IPS-18a (cell line): ENCODE results near the gene FASTK.

ENCODE experiments used
- H3K27ac ChIP-seq: one replicate; pipeline ENCODE4 v1.5.1; 2013; ENCODE audit warnings: low read length
- H3K27me3 ChIP-seq: one replicate; pipeline ENCODE4 v1.6.1; 2013; ENCODE audit warnings: mild to moderate bottlenecking, low read length; ENCODE audit not compliant: control insufficient read depth, insufficient read depth
- H3K36me3 ChIP-seq: one replicate; pipeline ENCODE4 v1.6.1; 2013; ENCODE audit warnings: low read depth, low read length; ENCODE audit not compliant: control insufficient read depth
- H3K4me1 ChIP-seq: one replicate; pipeline ENCODE4 v1.6.1; 2013; ENCODE audit warnings: low read depth, low read length; ENCODE audit not compliant: control insufficient read depth
- H3K4me3 ChIP-seq: one replicate; pipeline ENCODE4 v1.5.1; 2013; ENCODE audit warnings: low read length
- H3K9ac ChIP-seq: one replicate; pipeline ENCODE4 v1.6.1; 2013; ENCODE audit warnings: mild to moderate bottlenecking, low read length, moderate library complexity
- H3K9me3 ChIP-seq: one replicate; pipeline ENCODE4 v1.6.1; 2013; ENCODE audit warnings: low read depth, low read length; ENCODE audit not compliant: control insufficient read depth

Gene FASTK

GRCh38 chr7:151123822-151124464 is 43.3 kb upstream of the FASTK start:
- Histone ChIP-seq H3K27me3 (peaks cover 20% of the 10 kb centered on the region), H3K9ac (no peak overlapping the region), H3K9me3 (no peaks in the 10 kb centered on the region), H3K27ac (no peak overlapping the region), H3K36me3 (peaks cover 7% of the 10 kb centered on the region), H3K4me3 (no peak overlapping the region), H3K4me1 (peaks cover 7% of the 10 kb centered on the region)

DNA sequence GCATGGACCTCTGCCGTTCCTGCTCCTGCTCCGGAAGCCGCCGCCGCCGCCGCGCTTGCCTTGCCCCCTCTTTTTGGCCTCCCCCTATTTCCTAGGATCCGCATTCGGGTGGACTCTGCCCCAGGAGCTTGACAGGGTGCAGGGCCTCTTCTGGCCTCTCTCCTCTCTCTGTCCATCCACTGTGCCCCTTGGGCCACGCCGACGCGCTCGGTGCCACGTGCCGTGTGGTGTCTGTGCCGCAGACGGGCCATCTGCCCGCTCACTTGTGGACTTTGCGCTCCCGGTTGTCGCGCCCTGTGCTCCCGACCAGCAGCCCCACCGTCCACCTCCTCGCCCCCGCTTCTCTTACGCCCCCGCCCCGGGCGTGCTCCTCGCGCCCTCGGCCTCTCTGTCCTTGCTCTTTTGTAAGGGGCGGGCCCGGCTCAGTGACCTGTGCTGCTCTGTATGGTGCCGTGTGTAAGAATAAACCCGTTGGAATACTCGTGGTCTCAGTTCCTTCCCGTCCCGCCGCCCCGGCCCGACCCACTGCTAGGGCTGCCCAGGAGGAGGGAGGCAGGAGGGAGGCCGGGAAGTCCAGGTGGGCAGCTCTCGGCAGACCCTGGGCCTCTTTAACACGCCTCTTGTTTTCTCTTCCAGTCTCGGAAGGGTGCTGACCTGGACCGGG is 42.7 kb upstream of the FASTK start:
- Histone ChIP-seq H3K36me3 (peaks cover 7% of the 10 kb centered on the region), H3K27me3 (peaks cover 20% of the 10 kb centered on the region), H3K9ac (no peak overlapping the region), H3K9me3 (no peaks in the 10 kb centered on the region), H3K4me3 (no peak overlapping the region), H3K27ac (no peak overlapping the region), H3K4me1 (peaks cover 7% of the 10 kb centered on the region)

DNA sequence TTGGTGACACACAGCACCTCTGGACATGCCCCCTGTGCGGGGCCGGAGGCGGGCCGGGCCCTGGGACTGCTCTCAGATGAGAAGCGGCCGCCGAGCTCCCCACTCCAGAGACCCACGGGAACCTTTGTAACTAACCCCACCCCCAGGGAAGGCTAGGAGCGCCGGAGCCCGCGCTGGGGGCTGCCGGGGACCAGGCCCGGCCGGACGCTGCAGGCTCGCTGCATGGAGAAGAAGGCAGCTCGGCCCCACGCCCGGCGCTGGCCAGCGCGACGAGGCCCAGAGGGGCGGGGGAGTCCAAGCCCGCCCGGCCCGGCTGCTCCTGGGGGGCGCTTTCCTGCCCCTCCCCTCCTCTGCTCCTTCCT is 42.2 kb upstream of the FASTK start:
- Histone ChIP-seq H3K27ac (no peak overlapping the region), H3K27me3 (peaks cover 20% of the 10 kb centered on the region), H3K9ac (no peak overlapping the region), H3K9me3 (no peaks in the 10 kb centered on the region), H3K4me3 (no peak overlapping the region), H3K36me3 (peaks cover 7% of the 10 kb centered on the region), H3K4me1 (peaks cover 7% of the 10 kb centered on the region)

DNA sequence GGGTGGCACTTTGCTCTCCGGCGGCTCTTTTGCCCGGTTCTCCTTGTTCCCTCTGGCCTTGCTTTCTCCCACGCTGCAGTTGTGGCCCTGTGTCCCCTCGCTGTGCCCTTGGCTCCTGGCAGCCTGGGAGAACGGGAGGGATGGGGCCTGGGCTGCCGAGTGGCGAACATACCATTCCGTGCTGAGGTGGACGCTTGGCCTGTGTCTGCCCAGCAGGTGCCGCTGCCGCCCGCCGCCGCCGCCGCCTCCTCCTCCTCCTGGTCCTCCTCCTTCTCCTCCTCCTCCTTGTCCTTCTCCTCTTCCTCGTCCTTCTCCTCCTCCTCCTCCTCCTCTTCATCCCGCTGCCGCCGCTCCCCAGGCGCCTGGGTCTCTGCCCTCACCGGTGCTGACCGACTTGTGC is 41.7 kb upstream of the FASTK start:
- Histone ChIP-seq H3K36me3 (peaks cover 7% of the 10 kb centered on the region), H3K9ac (no peak overlapping the region), H3K4me3 (no peak overlapping the region), H3K9me3 (no peaks in the 10 kb centered on the region), H3K27me3 (peaks cover 20% of the 10 kb centered on the region), H3K27ac (no peak overlapping the region), H3K4me1 (peaks cover 7% of the 10 kb centered on the region)

DNA sequence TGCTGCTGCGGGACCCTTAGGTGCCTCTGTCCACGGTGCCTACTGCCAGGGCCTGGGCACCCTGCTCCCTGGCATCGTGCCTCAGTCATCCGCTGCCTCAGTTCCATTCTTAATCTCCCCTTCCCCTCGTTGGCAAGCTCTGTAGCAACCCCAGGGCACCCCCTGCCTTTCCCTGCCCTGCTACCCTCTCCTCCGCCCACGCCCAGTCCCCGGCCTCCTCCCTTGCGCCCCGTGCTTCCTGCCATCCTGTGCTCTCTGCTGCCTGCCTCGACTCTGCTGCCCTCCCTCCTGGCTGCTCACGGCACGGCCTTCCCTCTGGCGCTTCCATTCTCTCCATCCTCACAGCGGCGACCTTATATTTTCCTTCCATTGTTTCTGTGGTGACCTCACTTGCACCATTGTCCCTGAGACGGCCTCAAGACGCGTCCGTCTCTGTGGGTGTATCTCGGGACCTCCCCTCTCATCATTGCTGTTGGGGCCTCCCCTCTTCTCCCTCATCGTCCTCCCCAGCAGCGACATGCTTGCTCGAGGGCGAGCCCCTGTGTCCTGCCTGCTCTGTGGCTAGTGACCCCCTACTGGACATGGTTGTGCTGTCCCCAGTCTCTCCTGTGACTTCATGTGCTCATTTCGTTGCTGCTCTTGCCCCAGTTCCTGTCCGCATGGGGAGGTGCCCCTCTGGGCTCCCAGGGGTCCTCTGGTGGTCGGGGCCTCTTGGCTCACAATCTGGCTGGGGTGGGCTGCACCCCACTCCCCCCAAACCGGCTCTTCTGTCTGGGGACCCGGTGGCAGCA is 41.0 kb upstream of the FASTK start:
- Histone ChIP-seq H3K4me1 (peaks cover 4% of the 10 kb centered on the region), H3K4me3 (no peak overlapping the region), H3K27me3 (peaks cover 14% of the 10 kb centered on the region), H3K9ac (no peak overlapping the region), H3K36me3 (peaks cover 7% of the 10 kb centered on the region), H3K27ac (no peak overlapping the region), H3K9me3 (no peaks in the 10 kb centered on the region)

- no peaks in the 10 kb centered on the region for H3K9me3 ChIP-seq
- peaks cover 7% of the 10 kb centered on the region for H3K36me3 ChIP-seq
- no peak overlapping the region for H3K9ac ChIP-seq
- no peak overlapping the region for H3K4me3 ChIP-seq
- H3K4me1 ChIP-seq: peaks cover 3% of the 10 kb centered on the region
- H3K27ac ChIP-seq: no peak overlapping the region
- H3K27me3 ChIP-seq: peaks cover 20% of the 10 kb centered on the region
Observed at GRCh38 chr7:151120896-151121295, 40.3 kb upstream of the FASTK start.

GRCh38 chr7:151119902-151120301 is 39.3 kb upstream of the FASTK start:
- Histone ChIP-seq H3K4me3 (no peak overlapping the region), H3K27ac (no peak overlapping the region), H3K4me1 (no peaks in the 10 kb centered on the region), H3K36me3 (peaks cover 7% of the 10 kb centered on the region), H3K9ac (no peak overlapping the region), H3K27me3 (peaks cover 22% of the 10 kb centered on the region), H3K9me3 (no peaks in the 10 kb centered on the region)

GRCh38 chr7:151119055-151119415 is 38.4 kb upstream of the FASTK start:
- H3K27ac ChIP-seq: no peak overlapping the region
- H3K9me3 ChIP-seq: no peaks in the 10 kb centered on the region
- H3K4me1 ChIP-seq: peaks cover 2% of the 10 kb centered on the region
- H3K36me3 ChIP-seq: peaks cover 7% of the 10 kb centered on the region
- H3K27me3 ChIP-seq: peaks cover 18% of the 10 kb centered on the region
- H3K4me3 ChIP-seq: no peak overlapping the region
- no peak overlapping the region for H3K9ac ChIP-seq

DNA sequence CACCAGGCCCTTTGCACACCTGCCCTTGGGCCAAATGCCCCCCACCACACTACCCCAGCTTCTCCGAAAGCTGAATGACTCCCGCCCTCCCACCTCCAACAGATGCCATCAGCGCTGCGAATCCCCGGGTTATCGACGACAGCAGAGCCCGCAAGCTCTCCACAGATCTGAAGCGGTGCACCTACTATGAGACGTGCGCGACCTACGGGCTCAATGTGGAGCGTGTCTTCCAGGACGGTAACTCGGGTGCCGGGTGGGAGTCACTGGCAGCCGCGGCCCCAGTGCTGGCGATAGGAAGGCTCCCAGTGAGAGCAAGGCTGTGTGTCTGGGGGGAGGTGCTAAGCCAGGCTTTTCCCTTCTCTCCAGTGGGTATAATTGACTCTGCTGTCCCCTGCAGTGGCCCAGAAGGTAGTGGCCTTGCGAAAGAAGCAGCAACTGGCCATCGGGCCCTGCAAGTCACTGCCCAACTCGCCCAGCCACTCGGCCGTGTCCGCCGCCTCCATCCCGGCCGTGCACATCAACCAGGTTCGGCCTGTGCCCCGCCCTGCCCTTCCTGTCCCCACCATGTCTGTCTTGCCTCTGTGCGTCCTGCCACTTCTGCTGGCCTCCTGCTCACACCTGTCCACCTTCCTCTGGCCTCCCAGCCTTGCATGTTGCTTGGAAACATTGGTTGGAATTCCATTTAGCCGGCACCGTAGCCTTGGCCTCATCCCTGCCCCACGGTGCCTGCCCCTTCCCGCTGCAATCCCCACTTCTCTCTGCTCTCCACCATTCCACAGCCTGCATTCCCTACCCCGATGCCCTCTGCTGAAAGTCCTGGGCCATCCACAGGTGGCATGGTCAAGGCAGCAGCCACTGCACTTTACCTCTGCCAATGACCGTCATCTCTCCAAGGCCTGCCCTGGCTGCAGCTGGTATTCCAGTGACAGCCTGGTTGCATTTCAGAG is 37.8 kb upstream of the FASTK start:
- Histone ChIP-seq H3K9me3 (no peaks in the 10 kb centered on the region), H3K9ac (no peak overlapping the region), H3K36me3 (peaks cover 7% of the 10 kb centered on the region), H3K4me1 (peaks cover 9% of the 10 kb centered on the region), H3K27me3 (peaks cover 24% of the 10 kb centered on the region), H3K27ac (no peak overlapping the region), H3K4me3 (no peak overlapping the region)

DNA sequence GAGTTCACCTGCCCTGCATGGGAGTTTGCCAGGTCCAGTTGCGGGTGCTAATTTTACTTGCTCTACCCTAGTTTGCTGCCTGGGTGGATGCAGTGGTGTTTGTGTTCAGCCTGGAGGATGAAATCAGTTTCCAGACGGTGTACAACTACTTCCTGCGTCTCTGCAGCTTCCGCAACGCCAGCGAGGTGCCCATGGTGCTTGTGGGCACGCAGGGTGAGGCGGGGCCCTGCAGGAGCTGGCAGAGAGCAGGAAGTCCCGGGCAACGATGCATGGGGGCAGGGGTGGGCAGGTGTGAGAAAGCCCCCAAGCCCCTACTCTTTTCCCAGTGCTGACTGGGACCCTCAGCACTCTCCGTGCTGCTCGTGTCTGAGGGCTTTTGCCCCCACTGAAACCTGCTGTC is 37.0 kb upstream of the FASTK start:
- H3K27ac ChIP-seq: no peak overlapping the region
- H3K9ac ChIP-seq: no peak overlapping the region
- no peak overlapping the region for H3K4me3 ChIP-seq
- H3K9me3 ChIP-seq: no peaks in the 10 kb centered on the region
- peaks cover 11% of the 10 kb centered on the region for H3K4me1 ChIP-seq
- H3K36me3 ChIP-seq: peaks cover 7% of the 10 kb centered on the region
- peaks cover 24% of the 10 kb centered on the region for H3K27me3 ChIP-seq
